Astrocyte of the hippocampus (primary cell): Measurements from ENCODE around the gene OS9.

ENCODE experiments used
- DNase-seq: peaks from one replicate; pipeline ENCODE4 v3.0.0; 2011; ENCODE audit warnings: low read depth, low spot score

Gene OS9

DNA sequence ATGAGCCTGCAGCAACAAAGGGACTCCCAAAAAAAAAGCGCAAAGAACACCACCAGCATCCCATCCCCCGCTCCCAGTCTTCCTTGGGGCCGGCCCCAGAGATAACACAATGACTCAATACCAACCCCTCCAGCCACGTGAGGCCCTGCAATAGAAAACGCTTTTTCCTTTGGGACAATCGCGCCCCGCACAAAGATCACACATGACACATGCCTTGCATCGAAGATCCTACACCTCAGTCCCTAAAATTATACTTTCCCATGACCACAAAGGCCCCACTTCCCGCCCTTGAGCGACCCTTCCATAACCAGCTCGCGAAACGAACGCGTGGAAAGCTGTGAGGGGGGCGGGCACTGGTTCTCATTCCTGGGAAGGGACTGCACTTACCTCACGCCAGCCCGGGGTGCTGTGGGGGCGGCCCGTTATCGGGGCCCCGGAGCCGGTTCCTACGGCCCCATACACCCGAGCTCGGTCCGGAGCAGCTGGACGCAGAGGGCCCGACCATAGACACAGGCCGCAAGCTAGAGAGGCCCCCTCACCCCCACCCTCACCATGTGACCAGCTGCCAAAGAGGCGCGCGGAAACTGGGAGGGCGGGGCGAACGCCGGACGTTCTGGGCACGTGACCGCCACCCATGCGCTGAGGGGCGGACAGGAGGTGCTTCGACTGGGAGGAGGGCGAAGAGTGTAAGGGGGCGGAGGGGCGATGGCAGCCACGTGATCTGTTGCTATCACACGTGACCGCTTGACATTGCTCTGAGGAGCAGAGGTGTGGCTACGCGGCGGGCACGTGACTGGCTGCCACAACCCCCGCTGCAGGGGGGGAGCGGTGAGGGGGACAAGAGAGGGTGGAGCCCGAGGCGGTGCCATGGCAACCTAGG is 58.1 kb downstream of the OS9 start, which contains the start of gene CDK4:
CDK4 (minus strand) TSS at position 523 of the 880 bp plus-strand sequence. CDS start 593 bp downstream, outside the sequence.
- peak; percentile 100 for DNase-seq

DNA sequence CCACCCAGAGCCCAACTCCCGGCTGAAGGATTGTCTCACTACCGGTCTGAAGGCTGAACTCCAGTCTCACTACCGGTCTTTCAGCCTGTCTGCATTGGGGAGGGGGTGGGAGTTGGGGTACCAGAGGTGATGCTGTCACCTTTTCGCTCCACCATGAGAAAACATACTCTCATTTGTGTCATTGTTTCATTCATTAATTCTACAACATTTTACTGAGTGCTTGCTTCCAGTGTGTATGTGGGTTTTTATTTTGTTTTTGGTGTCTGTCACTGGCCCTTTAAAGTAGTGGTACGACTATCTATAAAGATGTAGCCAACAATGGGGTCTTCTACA is 58.7 kb downstream of the OS9 start:
- DNase-seq = no peak

DNA sequence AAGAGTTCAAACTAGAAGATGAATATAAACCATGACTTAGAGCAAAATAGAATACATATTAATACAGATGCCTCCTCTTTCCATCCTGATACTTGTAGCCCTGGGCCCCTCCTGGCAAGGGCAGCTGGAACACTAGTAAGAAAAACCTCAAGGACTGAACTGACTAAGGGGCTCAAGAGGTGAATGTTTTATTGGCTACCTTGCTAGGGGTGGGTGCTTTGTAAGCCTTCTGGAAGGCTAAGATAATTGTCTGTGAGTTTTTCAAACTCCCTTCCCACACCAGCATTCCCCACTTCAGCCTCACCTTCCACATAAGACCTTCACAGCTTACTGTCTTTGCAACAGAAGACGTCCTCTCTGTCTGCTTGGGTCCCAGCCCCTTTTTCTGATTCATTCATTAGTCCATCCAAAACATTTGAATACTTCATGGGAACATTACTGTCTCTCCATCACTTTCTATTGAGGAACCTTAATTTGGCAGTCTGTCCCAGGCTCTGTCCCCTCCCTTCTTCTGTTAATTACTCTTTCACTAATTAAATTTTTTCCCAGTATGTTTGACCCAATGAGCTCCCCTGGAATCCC is 59.9 kb downstream of the OS9 start:
- DNase-seq = no peak

DNA sequence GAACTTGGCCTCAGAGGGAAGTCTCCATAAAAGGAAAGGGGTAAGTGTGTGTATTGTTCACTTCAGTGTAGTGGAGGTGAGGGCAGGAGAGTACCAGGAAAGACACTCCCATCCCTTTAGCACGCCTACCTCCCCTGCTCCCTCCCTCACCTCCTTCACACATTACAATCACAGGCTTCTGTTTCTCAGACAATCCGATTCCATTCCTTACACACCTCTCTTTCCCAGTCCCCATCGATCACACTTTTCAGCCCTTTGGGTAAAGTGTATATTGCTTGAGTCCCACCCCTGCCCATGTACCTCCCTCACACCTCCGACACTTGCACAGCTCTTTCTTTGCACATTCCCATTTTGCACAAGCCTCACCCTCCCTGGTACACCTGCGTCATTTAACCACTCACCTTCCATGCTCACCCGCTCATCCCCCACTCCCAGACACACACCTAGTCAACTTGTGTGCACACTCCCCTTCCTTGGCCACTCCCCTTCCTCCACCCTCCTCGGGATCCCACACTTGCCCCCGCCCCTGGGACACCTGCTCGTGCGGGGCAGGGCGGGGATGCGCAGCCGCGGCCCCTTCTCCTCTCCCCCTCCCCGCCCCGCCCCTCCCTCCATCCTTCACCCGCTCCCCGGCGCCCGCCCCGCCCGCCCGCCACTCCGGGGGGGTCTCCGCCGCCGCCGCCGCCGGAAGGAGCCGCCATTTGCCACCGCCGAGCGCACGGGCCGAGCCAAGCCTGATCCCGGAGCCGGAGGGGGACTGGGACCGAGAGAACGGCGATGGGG is 60.7 kb downstream of the OS9 start, which contains the start of gene MARCHF9:
MARCHF9 (plus strand) TSS at position 693 of the 783 bp plus-strand sequence. CDS start 426 bp downstream, outside the sequence.
- DNase-seq = peak; percentile 63

DNA sequence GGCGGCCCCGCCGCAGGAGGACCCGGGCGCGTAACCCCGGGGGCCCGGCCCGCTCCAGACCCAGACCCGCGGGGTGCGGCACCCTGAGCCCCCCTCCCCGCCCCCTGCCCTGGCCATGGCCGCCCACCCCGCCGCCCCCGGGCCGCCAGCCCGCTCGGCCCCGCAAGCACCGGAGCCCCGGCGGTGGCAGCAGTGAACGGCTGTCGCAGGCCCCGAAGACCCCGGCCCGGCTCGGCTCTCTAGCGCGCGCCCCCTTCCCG is 61.2 kb downstream of the OS9 start:
- DNase-seq = no peak

DNA sequence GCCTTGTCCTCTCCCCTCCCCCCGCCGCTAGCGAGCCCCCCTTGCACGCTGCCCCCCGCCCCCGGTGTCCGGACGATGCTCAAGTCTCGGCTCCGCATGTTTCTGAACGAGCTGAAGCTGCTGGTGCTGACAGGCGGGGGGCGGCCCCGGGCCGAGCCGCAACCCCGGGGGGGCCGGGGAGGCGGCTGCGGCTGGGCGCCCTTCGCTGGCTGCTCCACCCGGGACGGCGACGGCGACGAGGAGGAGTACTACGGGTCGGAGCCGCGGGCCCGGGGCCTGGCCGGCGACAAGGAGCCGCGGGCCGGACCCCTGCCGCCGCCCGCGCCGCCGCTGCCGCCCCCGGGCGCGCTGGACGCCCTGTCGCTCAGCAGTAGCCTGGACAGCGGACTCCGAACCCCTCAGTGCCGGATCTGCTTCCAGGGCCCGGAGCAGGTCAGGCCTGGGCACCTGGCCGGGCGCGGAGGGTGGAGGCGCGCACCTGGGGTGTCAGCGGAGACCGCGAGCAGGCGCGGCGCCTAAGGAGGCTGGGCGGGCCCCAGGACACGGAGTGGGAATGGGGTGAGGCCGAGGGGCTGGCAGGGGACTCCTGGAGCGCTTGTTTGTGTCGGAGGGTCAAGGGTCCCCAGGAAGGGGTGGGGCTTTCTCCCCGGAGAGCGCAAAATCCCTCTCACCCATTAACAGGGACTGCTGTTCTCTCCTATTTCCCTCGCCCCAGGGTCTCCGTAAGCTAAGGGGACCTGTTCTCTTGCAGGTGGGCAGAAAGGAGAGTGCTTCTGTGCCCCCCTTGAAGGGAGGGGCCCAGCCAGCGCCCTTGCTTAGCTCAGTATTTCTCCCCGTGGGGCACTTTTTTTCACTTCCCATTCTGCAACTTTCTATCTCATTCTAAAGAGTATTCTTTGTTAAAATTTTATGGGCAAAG is 61.8 kb downstream of the OS9 start:
- DNase-seq = peak; percentile 43

DNA sequence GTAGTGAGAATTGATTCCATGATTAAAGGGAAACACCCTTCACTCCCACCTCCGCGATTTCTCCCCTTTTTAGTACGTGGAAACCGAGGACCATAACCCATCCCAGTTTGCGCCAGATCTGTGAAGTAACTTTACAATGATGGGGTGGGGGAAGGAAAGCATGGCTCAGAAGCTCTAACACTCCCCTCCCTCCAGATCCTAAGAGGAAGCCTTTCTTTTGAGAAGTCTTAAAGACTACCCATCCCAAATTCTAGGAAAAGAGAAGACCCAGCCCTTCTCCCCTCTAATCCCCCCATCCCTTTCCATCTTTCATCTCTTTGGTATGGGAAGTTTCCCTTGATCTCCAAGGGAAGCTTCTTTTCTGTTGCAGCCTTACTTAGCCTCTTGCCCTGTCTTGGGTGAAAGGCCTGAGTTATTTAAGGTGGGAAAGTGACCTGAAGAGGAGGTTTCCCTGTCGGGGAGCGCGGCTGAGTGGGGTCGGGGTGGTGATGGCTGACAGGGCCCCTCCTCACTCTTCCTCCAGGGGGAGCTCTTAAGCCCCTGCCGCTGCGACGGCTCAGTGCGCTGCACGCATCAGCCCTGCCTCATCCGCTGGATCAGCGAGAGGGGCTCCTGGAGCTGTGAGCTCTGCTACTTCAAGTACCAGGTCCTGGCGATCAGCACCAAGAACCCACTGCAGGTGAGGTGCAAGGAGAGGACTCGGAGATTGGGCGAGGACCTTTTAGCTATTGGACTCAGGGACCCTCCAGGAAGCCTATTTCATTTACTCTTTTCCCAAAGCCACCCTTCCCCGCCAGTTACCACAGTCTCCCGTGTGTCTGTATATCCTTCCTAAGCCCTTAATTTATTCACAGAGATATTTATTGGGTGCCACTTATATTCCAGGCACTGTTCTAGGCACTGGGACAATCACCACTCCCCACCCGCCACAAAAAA is 62.7 kb downstream of the OS9 start:
- DNase-seq = peak; percentile 64

DNA sequence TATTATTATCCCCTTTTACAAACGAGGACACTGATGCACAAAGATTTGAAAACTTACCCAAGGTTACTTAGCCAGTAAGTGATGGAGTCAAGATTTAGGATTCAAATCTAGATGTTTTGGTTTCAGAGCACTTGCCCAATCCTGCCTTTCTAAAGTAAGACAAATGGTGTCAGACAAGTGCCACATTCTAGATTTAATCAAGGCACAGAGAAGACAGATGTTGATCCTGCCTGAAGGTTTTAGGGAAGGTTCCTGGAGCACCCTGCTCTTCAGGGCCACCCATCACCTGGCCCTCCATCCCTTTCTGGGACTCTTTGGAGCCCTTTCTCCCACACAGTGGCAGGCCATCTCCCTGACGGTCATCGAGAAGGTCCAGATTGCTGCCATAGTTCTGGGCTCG is 63.8 kb downstream of the OS9 start:
- DNase-seq = no peak

DNA sequence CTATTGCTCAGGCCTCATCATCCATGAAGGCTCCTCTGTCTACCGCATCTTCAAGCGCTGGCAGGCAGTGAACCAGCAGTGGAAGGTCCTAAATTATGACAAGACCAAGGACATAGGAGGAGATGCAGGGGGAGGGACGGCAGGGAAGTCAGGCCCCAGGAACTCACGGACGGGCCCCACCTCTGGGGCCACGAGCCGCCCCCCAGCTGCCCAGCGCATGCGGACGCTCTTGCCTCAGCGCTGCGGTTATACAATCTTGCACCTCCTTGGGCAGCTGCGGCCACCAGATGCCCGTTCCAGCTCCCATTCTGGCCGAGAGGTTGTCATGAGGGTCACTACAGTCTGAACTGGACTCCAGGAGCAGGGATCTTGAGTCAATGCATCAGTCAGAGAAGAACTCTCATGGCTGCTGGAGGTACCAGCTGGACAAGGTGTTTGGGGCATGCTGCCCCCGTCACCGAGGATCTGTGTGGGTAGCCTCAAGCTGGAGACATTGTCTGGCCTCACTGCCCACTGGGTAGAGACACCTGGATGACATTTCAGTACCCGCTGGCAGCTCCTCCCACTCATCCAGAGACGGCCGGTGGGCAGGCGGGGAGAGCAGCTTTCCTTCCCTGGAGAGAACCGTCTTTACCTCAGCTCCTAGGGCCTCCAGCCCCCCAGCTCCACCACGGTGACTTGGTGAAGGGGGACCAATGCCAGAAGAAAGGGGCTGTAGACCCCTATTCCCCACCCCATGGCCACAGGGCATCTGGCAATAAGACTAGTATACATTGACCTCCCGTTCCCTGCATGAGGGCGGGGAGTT is 64.8 kb downstream of the OS9 start:
- DNase-seq = no peak

DNA sequence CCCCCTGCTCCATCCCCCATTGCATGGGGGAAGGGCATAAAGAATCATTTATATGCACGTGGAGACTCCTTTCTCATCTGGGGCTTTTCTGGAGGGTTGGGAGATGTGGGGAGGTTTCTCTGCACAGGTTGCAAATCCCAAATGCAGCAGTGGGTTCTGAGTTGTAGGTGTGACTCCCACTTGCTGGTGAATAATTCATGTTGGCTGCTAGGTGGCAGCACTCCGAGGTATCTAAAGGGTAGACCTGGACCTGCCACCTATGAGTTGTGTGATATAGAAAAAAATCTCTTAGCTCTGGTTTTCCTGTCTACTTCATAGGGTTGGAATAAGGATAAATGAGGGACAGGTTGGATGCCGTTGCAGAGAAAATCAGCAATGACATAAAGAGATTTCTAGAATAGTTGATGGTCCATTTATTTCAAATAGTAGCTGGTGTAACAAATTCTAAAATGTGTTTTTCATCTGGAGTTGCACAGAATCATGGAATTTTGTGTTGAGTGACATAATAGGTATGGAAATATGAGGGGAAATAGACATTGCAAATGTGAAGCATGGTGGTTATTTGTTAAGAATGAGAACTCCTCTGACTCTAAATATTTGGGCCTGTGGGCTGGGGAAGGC is 65.5 kb downstream of the OS9 start:
- DNase-seq = peak; percentile 35

DNA sequence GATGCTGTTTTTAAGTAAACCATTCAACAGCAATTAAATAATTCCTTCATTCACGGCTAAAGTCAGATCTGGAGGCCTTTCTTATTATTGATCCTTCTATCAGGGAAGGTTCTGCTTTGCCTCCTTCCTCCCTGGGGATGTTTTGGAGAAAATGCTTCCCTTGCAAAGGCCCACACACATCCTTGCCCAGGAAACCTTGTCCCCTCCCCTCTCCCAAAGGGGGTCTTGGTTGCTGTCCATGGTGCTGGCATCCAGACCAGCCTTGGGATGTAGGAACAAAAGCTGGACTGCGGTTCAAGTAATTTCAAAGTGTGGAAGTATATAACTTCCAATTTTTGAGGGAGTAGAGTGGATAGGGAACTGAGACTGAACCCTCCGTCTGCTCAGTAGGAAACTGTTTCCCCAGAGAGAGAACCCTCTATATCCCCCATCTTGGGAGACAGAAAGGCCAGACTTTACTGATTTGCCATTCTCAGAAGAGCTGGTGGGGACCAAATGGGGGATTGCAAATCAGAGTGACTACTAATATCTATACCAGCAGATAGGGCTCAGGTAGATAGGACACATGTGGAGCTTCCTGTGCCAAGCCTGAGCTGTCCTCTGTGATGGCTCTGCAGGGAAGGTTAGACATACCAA is 66.5 kb downstream of the OS9 start:
- DNase-seq = peak; percentile 9

DNA sequence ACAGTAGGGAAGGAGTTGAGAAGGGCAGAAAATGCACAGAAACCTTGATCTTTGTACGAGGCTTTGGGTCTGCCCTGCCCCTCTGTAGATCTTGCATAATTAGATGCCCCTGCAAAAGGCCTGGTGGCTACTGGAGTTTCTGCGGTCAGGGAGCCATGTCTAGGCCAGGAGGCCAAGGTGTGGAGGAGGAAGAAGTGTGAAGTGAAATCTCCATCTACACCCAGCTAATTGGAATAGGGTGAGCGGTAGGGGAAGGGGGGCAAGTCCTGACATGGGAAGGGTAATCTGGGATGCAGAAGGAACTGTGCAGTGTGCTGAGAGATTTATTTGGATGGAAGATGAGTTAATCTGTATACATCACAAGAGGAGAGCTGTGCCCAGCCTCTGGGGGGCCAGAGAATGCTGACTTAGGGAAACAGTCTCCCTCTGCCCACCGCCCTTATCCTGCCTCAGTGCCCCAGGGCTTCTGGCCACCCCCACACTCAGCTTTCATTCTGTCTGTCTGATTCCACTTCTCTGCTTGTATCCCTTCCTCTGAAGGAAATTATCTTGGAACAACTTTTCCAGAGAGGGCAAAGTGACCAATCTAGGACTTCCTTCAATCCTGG is 67.6 kb downstream of the OS9 start:
- no peak for DNase-seq

DNA sequence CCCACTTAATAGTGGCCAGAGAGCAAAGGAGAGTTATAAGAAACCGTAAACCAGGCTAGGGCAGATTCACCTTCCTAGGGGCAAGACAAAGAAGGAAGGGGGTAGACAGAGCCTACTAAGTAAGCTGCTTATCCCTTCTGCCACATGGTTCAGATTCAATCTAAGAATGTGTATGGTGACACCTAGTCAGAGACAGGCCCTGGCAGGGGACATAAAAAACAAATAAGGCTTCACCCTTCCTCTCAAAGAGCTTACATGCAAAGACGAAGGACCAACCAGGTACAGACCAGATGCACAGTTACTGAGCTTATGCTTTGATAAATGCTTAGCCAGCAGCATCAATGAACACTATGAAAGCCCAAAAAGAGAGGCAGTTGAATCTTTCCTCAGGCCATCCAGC is 68.5 kb downstream of the OS9 start:
- DNase-seq = no peak

DNA sequence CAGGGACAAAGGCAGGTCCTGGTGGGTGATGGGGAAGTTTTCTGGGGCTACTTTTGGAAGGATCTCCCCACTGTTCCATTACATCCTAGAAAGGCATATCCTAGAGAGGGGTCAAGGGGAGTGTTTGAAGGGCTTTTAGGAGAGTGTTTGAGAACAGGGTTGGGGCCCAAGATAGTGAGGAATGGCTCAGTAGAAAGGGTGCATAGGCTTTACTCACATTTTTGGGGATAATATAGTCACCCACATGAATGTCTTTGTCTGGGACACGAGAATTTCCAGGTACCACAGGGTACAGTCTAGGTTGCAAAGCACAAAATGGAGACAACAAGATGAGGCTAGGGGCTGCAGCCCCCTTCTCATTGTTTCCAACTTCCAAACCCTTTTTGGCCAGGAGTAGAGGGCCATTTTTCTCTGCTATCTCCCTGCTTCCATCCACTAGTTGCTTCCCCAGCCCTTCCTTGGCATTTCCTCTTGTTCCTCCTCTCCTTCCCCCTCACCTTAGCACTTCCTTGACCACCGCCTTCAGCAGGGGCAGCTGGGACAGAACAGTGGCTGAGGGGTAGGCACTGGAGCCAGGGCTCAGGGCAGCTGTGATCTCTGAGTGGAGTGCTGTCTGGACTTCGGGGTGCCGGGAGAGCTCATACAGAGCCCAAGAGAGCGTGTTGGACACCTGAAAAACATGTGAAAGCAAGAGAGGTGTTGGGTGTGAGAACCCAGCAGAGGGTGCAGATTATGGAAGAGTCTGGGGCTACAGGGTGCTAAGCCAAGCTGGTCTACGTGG is 70.1 kb downstream of the OS9 start:
- no peak for DNase-seq

DNA sequence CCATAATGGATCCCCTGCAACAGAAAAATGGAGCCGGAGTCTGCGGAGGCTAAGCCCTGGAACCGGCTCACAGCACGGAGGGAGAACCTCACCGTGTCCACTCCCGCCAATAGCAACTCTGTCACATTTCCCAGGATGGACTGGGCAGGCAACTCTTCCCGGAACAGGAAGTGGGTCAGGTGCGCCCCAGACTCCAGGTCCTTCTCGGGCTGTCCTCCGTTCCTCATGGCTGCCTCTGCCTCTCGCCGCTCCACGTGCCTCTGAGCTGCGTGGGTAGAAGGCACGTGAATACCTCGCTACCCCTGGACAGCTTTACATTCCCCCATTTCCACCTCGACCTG is 70.7 kb downstream of the OS9 start:
- no peak for DNase-seq

DNA sequence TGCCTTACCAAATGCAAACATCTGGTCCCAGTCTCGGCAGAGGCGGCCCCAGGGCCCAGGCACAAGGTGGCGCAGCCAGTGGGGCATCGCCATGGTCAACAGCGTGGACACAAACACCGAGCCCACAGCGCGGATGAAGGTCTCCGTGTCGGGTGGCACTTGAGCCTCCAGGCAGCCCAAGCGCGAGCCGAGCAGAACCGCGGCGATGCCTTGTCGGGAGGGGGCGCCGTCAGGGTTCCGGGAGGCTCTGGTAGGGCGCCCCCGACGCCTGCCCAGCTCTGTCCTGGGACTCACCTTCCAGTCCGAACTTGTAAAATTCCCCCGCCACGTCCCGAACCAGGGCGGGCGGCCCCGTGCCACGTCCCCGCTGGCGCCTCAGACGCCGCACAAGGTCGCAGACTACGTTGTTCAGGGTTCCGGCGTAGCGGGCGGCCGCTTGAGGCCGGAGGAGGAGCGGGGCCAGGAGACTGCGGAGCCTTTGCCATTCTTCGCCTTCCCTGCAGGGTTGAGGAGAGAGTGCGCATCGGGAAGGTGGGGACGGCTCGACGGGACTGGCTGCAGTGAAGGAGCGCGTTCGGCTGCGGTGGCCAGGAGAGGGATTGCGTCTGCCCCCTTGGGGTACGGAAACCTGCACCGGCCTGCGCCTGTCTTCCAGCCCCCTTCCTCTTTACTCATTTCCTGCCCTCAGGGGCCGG is 71.2 kb downstream of the OS9 start:
- DNase-seq = peak; percentile 52
